IgD-negative memory B cell (primary cell): ENCODE measurements around the gene ERMN. TPM values are rescaled to one million over a fixed set of nuclear protein-coding genes. Genes with fewer than 3 reads are reported as not detected.

Source experiments
- H3K27ac Mint-ChIP-seq, 3 donors: one replicate each; pipeline ENCODE4 v1.8.0; 2020 to 2022; ENCODE audit warnings: mild to moderate bottlenecking in 3 of 3, mixed read lengths in 3 of 3, moderate library complexity in 1 of 3
- H3K27me3 Mint-ChIP-seq: one replicate; pipeline ENCODE4 v1.8.0; 2021; ENCODE audit warnings: mixed read lengths
- H3K36me3 Mint-ChIP-seq: one replicate; pipeline ENCODE4 v1.8.0; 2020; ENCODE audit warnings: mild to moderate bottlenecking, mixed read lengths
- H3K4me1 Mint-ChIP-seq, 3 donors: one replicate each; pipeline ENCODE4 v1.8.0; 2020 to 2022; ENCODE audit warnings: mixed read lengths in 3 of 3, mild to moderate bottlenecking in 1 of 3
- H3K4me3 Mint-ChIP-seq, 4 donors: one replicate each; pipeline ENCODE4 v1.8.0; 2020 to 2022; ENCODE audit warnings: mild to moderate bottlenecking in 4 of 4, mixed read lengths in 4 of 4, moderate library complexity in 3 of 4
- H3K9me3 Mint-ChIP-seq, 3 donors: one replicate each; pipeline ENCODE4 v1.8.0; 2020 to 2021; ENCODE audit warnings: mixed read lengths in 3 of 3, mild to moderate bottlenecking in 1 of 3
- polyA plus RNA-seq: library from polyadenylated mRNA; unstranded; fragments of 300-500 nt; fragmentation: Illumina TruSeq; gene quantifications from one replicate; pipeline ENCODE4 v1.2.3, GENCODE V29; 2021

The ERMN gene
- polyA plus RNA-seq, 1 donor from 2014 or later: 0.08 TPM

DNA sequence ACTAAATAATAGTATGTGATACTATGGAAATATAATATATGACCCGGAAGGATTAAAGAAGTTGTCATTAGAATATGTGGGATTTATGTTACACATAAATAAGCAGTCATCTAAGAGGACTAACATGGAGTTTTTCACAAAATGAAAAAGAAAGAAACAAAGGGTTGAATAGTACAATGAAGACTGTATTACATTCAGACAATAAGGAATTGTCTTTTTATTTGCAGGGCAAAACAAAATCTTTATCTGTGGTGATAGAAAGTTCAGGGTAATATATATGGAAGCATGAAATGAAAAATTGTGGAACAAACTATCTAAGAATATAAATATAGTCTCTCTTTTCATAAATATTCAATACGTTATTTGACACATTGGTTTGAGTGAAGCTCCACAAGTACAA is 5.8 kb downstream of the ERMN start:
- Mint-ChIP-seq H3K4me1 (no peaks in the 10 kb centered on the region), H3K9me3 (no peaks in the 10 kb centered on the region), H3K27me3 (no peaks in the 10 kb centered on the region), H3K4me3 (no peak overlapping the region), H3K36me3 (peaks cover 8% of the 10 kb centered on the region), H3K27ac (peak overlapping the region in 1 of 3 donors; percentile 45)

GRCh38 chr2:157318884-157319283 is 6.7 kb downstream of the ERMN start:
- Mint-ChIP-seq H3K9me3 (no peaks in the 10 kb centered on the region), H3K27ac (no peak overlapping the region), H3K4me3 (no peak overlapping the region), H3K36me3 (peaks cover 8% of the 10 kb centered on the region), H3K4me1 (no peaks in the 10 kb centered on the region), H3K27me3 (no peaks in the 10 kb centered on the region)

DNA sequence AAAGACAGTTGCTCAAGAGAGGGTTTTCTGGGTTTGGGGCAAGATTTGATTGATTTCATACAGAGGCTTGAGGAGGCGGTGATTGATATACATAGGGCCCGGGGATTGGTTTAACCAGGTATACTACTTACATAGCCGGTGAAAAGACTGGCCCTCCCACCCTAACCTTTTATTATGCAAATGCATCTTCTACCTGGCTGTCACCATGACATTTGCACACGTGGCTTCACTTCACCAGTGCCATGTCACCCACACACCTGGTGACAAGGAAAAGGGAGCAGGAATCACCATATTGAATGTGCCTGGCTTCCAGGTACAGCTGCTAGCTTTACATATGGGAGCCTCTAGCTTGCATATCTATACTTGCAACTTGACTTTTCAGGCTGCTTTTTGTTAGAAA is 9.7 kb downstream of the ERMN start:
- Mint-ChIP-seq H3K4me1 (no peaks in the 10 kb centered on the region), H3K9me3 (no peaks in the 10 kb centered on the region), H3K27me3 (peaks cover 2% of the 10 kb centered on the region), H3K4me3 (no peak overlapping the region), H3K36me3 (peaks cover 4% of the 10 kb centered on the region), H3K27ac (no peak overlapping the region)

DNA sequence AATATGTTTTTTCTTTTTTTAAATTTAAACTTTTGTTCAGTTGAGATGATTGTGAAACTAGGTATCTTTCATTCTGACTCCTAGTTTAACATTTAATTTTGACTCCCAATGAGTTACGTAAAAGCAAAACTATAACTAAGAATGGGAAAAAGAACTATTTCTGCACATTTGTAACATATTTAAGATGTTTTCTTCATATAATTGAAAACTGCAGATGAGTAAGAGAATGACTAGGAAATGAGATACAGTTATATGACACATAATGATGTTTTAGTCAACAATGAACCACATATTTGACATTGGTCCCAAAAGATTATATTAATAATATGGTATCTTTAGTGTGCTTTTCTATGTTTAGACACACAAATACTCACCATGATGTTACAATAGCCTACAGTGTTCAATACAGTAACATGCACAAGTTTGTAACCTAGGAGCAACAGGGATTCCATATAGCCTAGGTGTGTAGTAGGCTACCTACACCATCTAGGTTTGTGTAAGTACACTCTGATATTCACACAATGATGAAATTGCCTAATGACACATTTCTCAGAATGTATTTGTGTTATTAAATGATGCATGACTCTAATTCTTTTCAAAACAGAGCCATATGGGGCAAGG is 12.6 kb downstream of the ERMN start:
- Mint-ChIP-seq H3K4me3 (no peak overlapping the region), H3K4me1 (no peaks in the 10 kb centered on the region), H3K36me3 (no peaks in the 10 kb centered on the region), H3K27me3 (peaks cover 2% of the 10 kb centered on the region), H3K9me3 (no peaks in the 10 kb centered on the region), H3K27ac (no peak overlapping the region)

DNA sequence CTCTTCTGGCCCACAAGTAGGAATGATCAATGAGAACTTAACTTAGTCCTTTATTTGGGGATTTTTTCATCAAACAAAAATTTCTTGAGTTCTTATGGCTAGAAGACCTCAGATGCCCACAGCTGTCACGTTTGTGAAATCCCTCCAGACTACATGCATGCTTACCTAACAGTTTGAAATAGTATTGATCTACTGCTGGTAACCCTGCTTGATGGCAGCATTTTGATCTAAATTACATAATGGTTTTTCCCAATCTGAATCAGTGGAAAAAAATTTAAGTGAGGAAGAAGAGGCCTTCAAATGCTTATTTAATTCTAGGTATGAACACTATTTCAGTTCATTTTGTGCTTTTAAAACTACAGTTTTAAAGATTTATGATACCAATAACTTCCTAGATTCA is 13.9 kb downstream of the ERMN start:
- H3K27me3 Mint-ChIP-seq: peaks cover 2% of the 10 kb centered on the region
- no peak overlapping the region for H3K4me3 Mint-ChIP-seq
- H3K36me3 Mint-ChIP-seq: no peaks in the 10 kb centered on the region
- H3K27ac Mint-ChIP-seq: no peak overlapping the region
- H3K4me1 Mint-ChIP-seq: no peaks in the 10 kb centered on the region
- no peaks in the 10 kb centered on the region for H3K9me3 Mint-ChIP-seq

DNA sequence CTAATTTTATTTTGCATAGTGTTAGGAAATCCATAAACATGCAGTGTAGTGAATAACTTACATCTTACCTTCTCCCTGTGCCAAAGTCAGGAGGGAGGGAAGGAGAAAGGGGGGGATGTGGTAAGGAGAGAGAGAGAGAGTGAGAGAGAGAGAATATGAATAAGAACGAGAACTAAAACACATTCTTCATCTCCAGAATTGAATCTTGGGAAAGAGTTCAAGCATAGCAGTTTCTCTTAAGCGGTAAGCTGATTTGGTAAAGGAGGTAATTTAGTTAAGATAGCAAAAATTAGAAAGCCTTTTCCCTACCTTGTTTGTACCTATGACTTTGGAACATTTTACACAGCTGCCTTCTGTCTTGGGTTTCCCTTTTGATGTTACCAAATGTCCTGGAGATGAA is 15.7 kb downstream of the ERMN start:
- Mint-ChIP-seq H3K9me3 (no peaks in the 10 kb centered on the region), H3K4me1 (peaks cover 0 to 2% (median 1%) of the 10 kb centered on the region in 3 donors), H3K27ac (no peak overlapping the region), H3K36me3 (no peaks in the 10 kb centered on the region), H3K27me3 (peaks cover 2% of the 10 kb centered on the region), H3K4me3 (no peak overlapping the region)

- Mint-ChIP-seq H3K36me3 (no peaks in the 10 kb centered on the region), H3K27me3 (peaks cover 2% of the 10 kb centered on the region), H3K9me3 (no peaks in the 10 kb centered on the region), H3K27ac (no peak overlapping the region), H3K4me3 (no peak overlapping the region), H3K4me1 (peaks cover 0 to 3% (median 2%) of the 10 kb centered on the region in 3 donors)
Measured at GRCh38 chr2:157307021-157307420, 18.6 kb downstream of the ERMN start.

DNA sequence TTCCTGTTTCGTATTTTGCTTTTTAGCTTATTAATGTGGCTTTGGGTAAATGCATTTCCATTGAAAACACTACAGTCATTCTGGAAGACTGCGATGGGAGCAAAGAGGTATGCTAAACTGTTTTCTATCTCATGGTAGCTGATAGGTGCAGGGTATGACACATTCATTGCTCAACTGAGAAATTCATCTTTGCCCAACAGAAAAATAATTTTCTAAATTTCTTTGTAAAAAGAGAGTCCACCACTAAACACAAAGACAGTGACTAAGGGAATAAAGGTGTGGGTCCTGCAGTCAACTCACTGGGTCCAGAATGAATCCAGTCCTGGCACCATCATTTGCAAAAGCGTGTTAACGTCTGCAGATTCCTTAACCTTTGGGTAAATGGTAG is 19.9 kb downstream of the ERMN start:
- Mint-ChIP-seq H3K27ac (no peak overlapping the region), H3K27me3 (no peaks in the 10 kb centered on the region), H3K4me1 (peaks cover 0 to 3% (median 2%) of the 10 kb centered on the region in 3 donors), H3K9me3 (no peaks in the 10 kb centered on the region), H3K36me3 (no peaks in the 10 kb centered on the region), H3K4me3 (no peak overlapping the region)

DNA sequence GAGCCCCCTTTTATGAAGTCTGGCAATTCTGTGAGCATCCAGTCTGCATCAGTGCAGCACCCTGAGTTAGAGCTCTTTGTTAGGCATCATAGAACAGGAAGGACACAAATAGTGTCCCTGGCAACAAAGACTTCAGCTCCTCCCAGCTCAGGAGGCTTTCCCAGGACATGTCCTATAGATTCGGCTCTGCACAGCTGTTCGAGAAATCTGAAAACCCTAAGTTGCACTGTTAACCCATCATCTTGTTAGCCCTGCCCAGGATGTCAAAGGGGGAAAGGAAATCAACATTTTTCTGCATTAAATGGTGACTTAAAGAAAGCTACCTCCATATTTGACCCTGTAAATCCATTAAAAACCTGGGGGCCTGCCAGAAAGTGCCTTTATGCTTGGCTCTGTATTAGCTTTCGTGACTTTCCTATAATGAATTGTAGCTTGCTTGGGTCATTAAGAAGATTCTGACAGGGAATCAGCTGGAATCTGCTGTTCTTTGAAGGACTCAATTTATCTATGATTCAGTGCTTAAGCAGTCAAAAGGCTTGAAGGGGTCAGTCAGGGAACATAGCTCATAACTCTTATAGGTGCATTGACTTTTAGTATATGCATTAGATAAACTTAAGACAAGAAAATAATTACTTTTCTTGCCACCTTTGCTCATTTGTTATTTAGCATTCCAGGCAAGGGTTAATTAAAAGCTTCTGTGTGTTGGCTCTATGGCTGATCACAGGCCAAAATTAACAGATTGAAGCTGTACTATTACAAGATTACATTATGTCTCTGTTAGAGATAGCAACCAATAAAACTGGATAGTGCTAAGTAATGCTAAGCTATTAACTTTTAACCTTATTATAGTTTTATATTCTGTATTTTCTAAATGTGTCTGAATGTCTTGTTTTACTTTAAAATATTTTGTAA is 20.6 kb downstream of the ERMN start:
- peaks cover 0 to 3% (median 2%) of the 10 kb centered on the region in 3 donors for H3K4me1 Mint-ChIP-seq
- H3K4me3 Mint-ChIP-seq: no peak overlapping the region
- H3K27ac Mint-ChIP-seq: peak overlapping the region in 1 of 3 donors; percentile 25
- no peaks in the 10 kb centered on the region for H3K36me3 Mint-ChIP-seq
- no peaks in the 10 kb centered on the region for H3K9me3 Mint-ChIP-seq
- no peaks in the 10 kb centered on the region for H3K27me3 Mint-ChIP-seq

- no peak overlapping the region for H3K4me3 Mint-ChIP-seq
- peaks cover 0 to 3% (median 2%) of the 10 kb centered on the region in 3 donors for H3K4me1 Mint-ChIP-seq
- peaks cover 2% of the 10 kb centered on the region for H3K27me3 Mint-ChIP-seq
- H3K36me3 Mint-ChIP-seq: no peaks in the 10 kb centered on the region
- no peaks in the 10 kb centered on the region for H3K9me3 Mint-ChIP-seq
- no peak overlapping the region for H3K27ac Mint-ChIP-seq
Measured at GRCh38 chr2:157303612-157304011, 22.0 kb downstream of the ERMN start.

- H3K4me3 Mint-ChIP-seq: no peak overlapping the region
- no peaks in the 10 kb centered on the region for H3K36me3 Mint-ChIP-seq
- H3K27me3 Mint-ChIP-seq: peaks cover 3% of the 10 kb centered on the region
- H3K9me3 Mint-ChIP-seq: no peaks in the 10 kb centered on the region
- H3K27ac Mint-ChIP-seq: no peak overlapping the region
- peaks cover 0 to 3% (median 2%) of the 10 kb centered on the region in 3 donors for H3K4me1 Mint-ChIP-seq
Measured at GRCh38 chr2:157302492-157303099, 23.0 kb downstream of the ERMN start.

DNA sequence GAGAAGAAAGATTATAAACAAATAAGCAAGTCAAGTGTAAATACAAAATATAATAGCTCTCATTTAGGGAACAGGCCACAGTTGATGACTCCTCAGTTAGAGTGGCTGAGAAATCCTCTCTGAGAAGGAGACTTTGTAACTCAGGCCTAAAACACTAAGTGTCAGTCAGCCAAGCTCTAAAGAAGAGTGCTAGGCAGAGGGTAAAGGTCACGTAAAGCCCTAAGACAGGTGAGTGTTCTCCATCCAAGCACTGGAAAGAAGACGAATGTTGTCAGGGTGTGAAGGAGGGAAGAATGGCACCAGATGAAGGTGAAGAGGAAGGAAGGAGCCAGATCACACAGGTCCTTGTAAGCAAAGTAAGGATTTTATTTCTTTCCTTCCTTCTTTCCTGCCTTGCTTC is 24.3 kb downstream of the ERMN start:
- Mint-ChIP-seq H3K36me3 (no peaks in the 10 kb centered on the region), H3K4me1 (peaks cover 0 to 3% (median 0%) of the 10 kb centered on the region in 3 donors), H3K27me3 (peaks cover 8% of the 10 kb centered on the region), H3K27ac (no peak overlapping the region), H3K9me3 (no peaks in the 10 kb centered on the region), H3K4me3 (no peak overlapping the region)

GRCh38 chr2:157296958-157297357 is 28.7 kb downstream of the ERMN start:
- Mint-ChIP-seq H3K27ac (no peak overlapping the region), H3K4me3 (no peak overlapping the region), H3K36me3 (no peaks in the 10 kb centered on the region), H3K9me3 (no peaks in the 10 kb centered on the region), H3K4me1 (peaks cover 0 to 1% (median 0%) of the 10 kb centered on the region in 3 donors), H3K27me3 (peaks cover 10% of the 10 kb centered on the region)

DNA sequence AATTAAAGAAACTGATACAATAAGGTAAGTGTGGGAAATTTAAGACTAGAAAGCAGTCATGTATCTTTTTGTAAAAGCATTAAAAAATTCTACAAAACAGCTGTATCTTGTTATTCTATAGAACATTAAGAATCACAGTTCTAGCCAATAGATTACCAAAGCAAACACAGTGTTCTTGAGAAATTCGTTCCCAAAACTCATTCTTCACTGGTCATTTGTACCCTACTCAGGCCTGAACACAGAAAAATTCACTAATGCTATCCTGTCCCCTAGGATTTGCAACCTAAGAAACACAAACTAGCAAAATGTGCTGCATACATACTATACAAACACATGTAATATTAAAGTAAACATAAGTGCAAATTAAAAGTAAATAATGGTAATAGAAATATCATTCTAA is 29.1 kb downstream of the ERMN start:
- Mint-ChIP-seq H3K4me1 (peaks cover 0 to 1% (median 0%) of the 10 kb centered on the region in 3 donors), H3K27me3 (peaks cover 10% of the 10 kb centered on the region), H3K27ac (no peak overlapping the region), H3K4me3 (no peak overlapping the region), H3K9me3 (no peaks in the 10 kb centered on the region), H3K36me3 (no peaks in the 10 kb centered on the region)

GRCh38 chr2:157292853-157293252 is 32.8 kb downstream of the ERMN start:
- Mint-ChIP-seq H3K9me3 (no peaks in the 10 kb centered on the region), H3K27ac (no peak overlapping the region), H3K36me3 (no peaks in the 10 kb centered on the region), H3K4me3 (no peak overlapping the region), H3K27me3 (peaks cover 8% of the 10 kb centered on the region), H3K4me1 (peaks cover 0 to 1% (median 0%) of the 10 kb centered on the region in 3 donors)
